ENCODE data around the gene TM4SF1. TPM values are rescaled to one million over a fixed set of nuclear protein-coding genes. Genes with fewer than 3 reads are reported as not detected.

The TM4SF1 gene
- total RNA-seq, 1 donor from 2014 or later = 23.2 TPM

- FAIRE-seq (no peak), DNase-seq (ENCODE audit: low read depth) (no peak)
- Histone ChIP-seq H3K4me3 (ENCODE audit: low read depth, low read length) (no peak overlapping the region), H3K27me3 (ENCODE audit: control insufficient read depth, insufficient read depth, low read length) (no peaks in the 10 kb centered on the region), H3K36me3 (ENCODE audit: control insufficient read depth, insufficient read depth, low read length) (no peaks in the 10 kb centered on the region)
- TF ChIP-seq CTCF (IDR thresholded peaks at IDR 0.05; ENCODE audit: insufficient read depth, low read length, severe bottlenecking) = no peak
Observed at GRCh38 chr3:149324332-149324731, 53.1 kb downstream of the TM4SF1 start.

- no peak for DNase-seq (ENCODE audit: low read depth)
- no peak for TF ChIP-seq CTCF (IDR thresholded peaks at IDR 0.05; ENCODE audit: insufficient read depth, low read length, severe bottlenecking)
- FAIRE-seq = no peak
Observed at GRCh38 chr3:149321640-149322039, 55.8 kb downstream of the TM4SF1 start.

GRCh38 chr3:149321136-149321535 lies 56.3 kb downstream of the TM4SF1 start:
- no peak for TF ChIP-seq CTCF (IDR thresholded peaks at IDR 0.05; ENCODE audit: insufficient read depth, low read length, severe bottlenecking)

More at GRCh38 chr3:149321640-149322039, 55.8 kb downstream of the TM4SF1 start:
- no peaks in the 10 kb centered on the region for H3K36me3 ChIP-seq (ENCODE audit: control insufficient read depth, insufficient read depth, low read length)
- H3K27me3 ChIP-seq (ENCODE audit: control insufficient read depth, insufficient read depth, low read length) = no peaks in the 10 kb centered on the region
- H3K4me3 ChIP-seq (ENCODE audit: low read depth, low read length) = no peak overlapping the region

GRCh38 chr3:149319750-149320149 lies 57.7 kb downstream of the TM4SF1 start:
- TF ChIP-seq CTCF (IDR thresholded peaks at IDR 0.05; ENCODE audit: insufficient read depth, low read length, severe bottlenecking) = no peak
- Histone ChIP-seq H3K4me3 (ENCODE audit: low read depth, low read length) (no peak overlapping the region), H3K36me3 (ENCODE audit: control insufficient read depth, insufficient read depth, low read length) (no peaks in the 10 kb centered on the region), H3K27me3 (ENCODE audit: control insufficient read depth, insufficient read depth, low read length) (no peaks in the 10 kb centered on the region)
- FAIRE-seq (no peak), DNase-seq (ENCODE audit: low read depth) (no peak)

More at GRCh38 chr3:149321136-149321535, 56.3 kb downstream of the TM4SF1 start:
- FAIRE-seq (no peak), DNase-seq (ENCODE audit: low read depth) (no peak)
- Histone ChIP-seq H3K36me3 (ENCODE audit: control insufficient read depth, insufficient read depth, low read length) (no peaks in the 10 kb centered on the region), H3K4me3 (ENCODE audit: low read depth, low read length) (no peak overlapping the region), H3K27me3 (ENCODE audit: control insufficient read depth, insufficient read depth, low read length) (no peaks in the 10 kb centered on the region)

Other genes with a start within 250 kb of the TM4SF1 start
- 7.8 and 8.2 TPM in 2 replicates for gene HPS3, start 248.0 kb downstream of the TM4SF1 start, total RNA-seq
- gene CP, start 155.8 kb downstream of the TM4SF1 start, total RNA-seq = 0.13 TPM in 1 of 2 replicates, not detected in the other
- gene TM4SF18, start 44.0 kb downstream of the TM4SF1 start, total RNA-seq = not detected in 2 replicates
- gene TM4SF4, start 97.0 kb upstream of the TM4SF1 start, total RNA-seq = not detected in 2 replicates

All from bronchial epithelial cell (primary cell).